Left ventricle myocardium inferior (tissue), 1 donor: ENCODE results near the gene EMILIN2. TPM values are rescaled to one million over a fixed set of nuclear protein-coding genes. Genes with fewer than 3 reads are reported as not detected.
A peak's percentile ranks its signal among the peaks of the same experiment; 100 is the strongest.

Source experiments
- DNase-seq: peaks from one replicate; pipeline ENCODE4 v3.0.0-alpha.2; 2020
- H3K27ac ChIP-seq: fragments of 200-600 bp; replicated peaks from 2 replicates; pipeline ENCODE4 v1.8.0; 2021
- H3K27me3 ChIP-seq: fragments of 200-600 bp; 2 replicates; pipeline ENCODE4 v1.8.0; 2021; ENCODE audit warnings: low read depth
- H3K36me3 ChIP-seq: fragments of 200-600 bp; 2 replicates; pipeline ENCODE4 v1.8.0; 2021
- H3K4me1 ChIP-seq: fragments of 200-600 bp; 2 replicates; pipeline ENCODE4 v1.8.0; 2021
- H3K4me3 ChIP-seq: fragments of 200-600 bp; 2 replicates; pipeline ENCODE4 v1.8.0; 2021; ENCODE audit warnings: mild to moderate bottlenecking, moderate library complexity
- H3K9me3 ChIP-seq: fragments of 200-600 bp; replicated peaks from 2 replicates; pipeline ENCODE4 v1.8.0; 2021
- CTCF ChIP-seq: fragments of 200-600 bp; IDR thresholded peaks from 2 replicates; pipeline ENCODE4 v1.8.0; 2021; ENCODE audit warnings: antibody characterized with exemption, mild to moderate bottlenecking, borderline replicate concordance
- intact Hi-C: fragments of 100-400 bp; cut with micrococcal nuclease; formaldehyde crosslinking; loops from one replicate; pipeline ENCODE4 v1.11.0; 2022
- total RNA-seq: library from RNA; stranded (reverse); fragmentation: NEBNext Ultra II Directional; extraction: Animal tissue kit (Norgen Biotek cat#: 25700); gene quantifications from one replicate; pipeline ENCODE4 v1.2.1, GENCODE V29; 2021
- donor health status: DM: no; HTN: yes; CAD: no; lungs with severe emphysema.

EMILIN2 gene
- total RNA-seq, 1 donor from 2014 or later = 12.4 TPM

- Histone ChIP-seq H3K27me3 (no peaks in the 10 kb centered on the region), H3K36me3 (peaks cover 50% of the 10 kb centered on the region), H3K27ac (no peak overlapping the region), H3K4me3 (no peak overlapping the region), H3K4me1 (peaks cover 7% of the 10 kb centered on the region), H3K9me3 (no peaks in the 10 kb centered on the region)
- intact Hi-C loops = loop anchor here (5.0 to 10.0 kb wide), 3 partner anchors 128 to 311 kb away; partner anchors contain the start of gene MYL12A
- no peak for TF ChIP-seq CTCF
- no peak for DNase-seq
These were observed 87.2 kb downstream of the EMILIN2 start for GRCh38 chr18:2933995-2934394.

GRCh38 chr18:2935438-2936192 lies 88.8 kb downstream of the EMILIN2 start:
- no peaks in the 10 kb centered on the region for H3K27me3 ChIP-seq
- TF ChIP-seq CTCF = no peak
- peaks cover 7% of the 10 kb centered on the region for H3K4me1 ChIP-seq
- H3K36me3 ChIP-seq = peaks cover 46% of the 10 kb centered on the region
- no peaks in the 10 kb centered on the region for H3K9me3 ChIP-seq
- H3K27ac ChIP-seq = no peak overlapping the region
- no peak for DNase-seq
- intact Hi-C loops = loop anchor here (10.0 kb wide), 2 partner anchors 199 to 309 kb away; partner anchors contain the start of gene MYL12A
- no peak overlapping the region for H3K4me3 ChIP-seq

GRCh38 chr18:2939317-2939716 lies 92.5 kb downstream of the EMILIN2 start:
- no peaks in the 10 kb centered on the region for H3K27me3 ChIP-seq
- no peak overlapping the region for H3K27ac ChIP-seq
- intact Hi-C loops = loop anchor here (10.0 kb wide), 2 partner anchors 195 to 305 kb away; partner anchors contain the start of gene MYL12A
- peaks cover 7% of the 10 kb centered on the region for H3K4me1 ChIP-seq
- peaks cover 39% of the 10 kb centered on the region for H3K36me3 ChIP-seq
- no peaks in the 10 kb centered on the region for H3K9me3 ChIP-seq
- H3K4me3 ChIP-seq = no peak overlapping the region
- TF ChIP-seq CTCF = no peak
- no peak for DNase-seq

GRCh38 chr18:2948038-2948437 lies 101.2 kb downstream of the EMILIN2 start:
- intact Hi-C loops = no loop called here
- peak; percentile 46 for TF ChIP-seq CTCF
- peak overlapping the region; percentile 41 for H3K27ac ChIP-seq
- H3K4me1 ChIP-seq = peaks cover 8% of the 10 kb centered on the region
- H3K4me3 ChIP-seq = no peak overlapping the region
- DNase-seq = no peak
- H3K27me3 ChIP-seq = no peaks in the 10 kb centered on the region
- no peaks in the 10 kb centered on the region for H3K9me3 ChIP-seq
- peaks cover 35% of the 10 kb centered on the region for H3K36me3 ChIP-seq

- intact Hi-C loops = no loop called here
- Histone ChIP-seq H3K27ac (no peak overlapping the region), H3K4me3 (no peak overlapping the region), H3K9me3 (no peaks in the 10 kb centered on the region), H3K27me3 (no peaks in the 10 kb centered on the region), H3K36me3 (peaks cover 39% of the 10 kb centered on the region), H3K4me1 (peaks cover 8% of the 10 kb centered on the region)
- DNase-seq = no peak
- TF ChIP-seq CTCF = no peak
These were observed 105.8 kb downstream of the EMILIN2 start for GRCh38 chr18:2952605-2953004.
